ENCODE data around the gene MMAB.

Gene MMAB

DNA sequence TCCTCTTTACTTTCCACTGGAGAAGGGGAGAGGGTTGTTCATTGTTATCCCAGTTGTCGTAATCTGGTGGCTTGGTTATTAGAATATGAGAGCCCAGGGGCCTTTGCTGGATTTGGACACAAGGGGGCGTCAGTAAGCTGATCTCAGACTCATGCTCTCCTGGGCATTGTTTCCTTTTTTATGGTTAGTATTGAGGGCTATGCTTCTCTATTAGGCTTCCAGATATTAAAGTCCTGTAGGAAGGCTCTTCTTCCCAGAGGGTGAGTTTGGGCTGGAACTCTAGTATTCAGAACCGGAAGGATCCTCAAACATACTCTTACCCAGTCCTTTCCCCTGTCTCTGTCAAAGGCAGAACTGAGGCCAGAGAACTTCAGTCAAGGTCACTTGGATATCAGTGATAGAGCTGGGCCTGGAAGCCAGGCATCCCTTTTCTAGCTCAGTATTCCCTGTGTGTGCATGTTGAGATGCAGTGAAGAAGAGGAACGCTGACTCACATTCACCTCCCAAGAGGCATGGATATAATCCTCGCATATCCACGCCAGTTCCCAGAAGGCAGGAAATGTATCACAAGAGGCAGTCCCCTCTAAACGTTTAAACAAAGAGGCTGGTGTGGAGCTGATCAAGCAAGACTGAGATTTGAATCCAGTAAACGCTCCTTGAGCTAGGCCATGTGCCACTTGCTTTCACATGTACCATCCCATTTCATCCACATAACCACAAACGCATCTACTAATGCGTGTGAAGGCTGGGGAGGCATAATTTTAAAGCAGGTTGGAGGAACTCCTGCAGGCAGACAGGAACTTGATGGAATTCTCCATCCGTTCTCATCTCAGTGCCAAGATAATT is 54.3 kb downstream of the MMAB start:
- in situ Hi-C loops (cut with MboI; ENCODE audit: low sequenced_read_pairs), result no loop called here

DNA sequence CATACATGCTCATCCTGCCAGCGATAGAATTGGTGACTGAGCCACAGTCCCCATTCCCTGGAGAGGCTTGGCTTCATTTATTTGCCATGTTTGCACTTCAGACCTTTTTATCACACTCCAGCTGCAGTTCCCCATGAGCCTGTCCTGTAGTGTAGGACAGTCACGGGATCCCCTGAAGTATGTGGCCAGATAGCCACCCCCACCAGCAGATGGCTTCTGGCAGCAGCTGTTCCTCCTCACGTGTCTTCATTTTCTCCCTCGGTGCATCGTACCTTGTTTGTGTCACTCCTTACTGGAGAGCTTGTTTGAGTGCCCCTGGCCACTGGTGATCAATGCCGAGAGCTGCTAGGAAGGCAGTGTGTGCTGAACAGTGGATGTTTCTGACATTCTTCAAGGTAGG is 55.7 kb downstream of the MMAB start:
- in situ Hi-C loops (cut with MboI; ENCODE audit: low sequenced_read_pairs), result no loop called here

- in situ Hi-C loops (cut with MboI; ENCODE audit: low sequenced_read_pairs), result no loop called here
These were observed 59.3 kb downstream of the MMAB start for GRCh38 chr12:109513977-109514376.

DNA sequence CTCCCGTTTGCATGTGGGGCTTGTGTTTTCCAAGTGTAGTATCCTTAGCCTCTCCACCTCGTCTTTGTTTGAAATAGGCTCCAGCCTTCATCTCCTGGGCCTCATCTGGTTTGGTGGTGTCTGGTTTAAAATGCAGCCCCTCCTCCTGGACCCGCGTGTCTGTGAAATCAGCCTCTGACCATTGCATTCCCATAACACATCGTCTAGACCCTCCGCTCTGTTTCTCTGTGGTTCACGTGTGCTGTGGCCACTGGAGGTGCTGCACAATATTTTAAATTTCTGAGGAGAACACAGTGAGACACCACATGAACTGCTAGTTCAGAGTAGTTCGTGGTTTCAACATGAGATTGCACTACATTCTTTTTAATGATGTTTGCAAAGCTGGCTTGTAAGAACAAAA is 60.3 kb downstream of the MMAB start:
- in situ Hi-C loops (cut with MboI; ENCODE audit: low sequenced_read_pairs), result no loop called here

DNA sequence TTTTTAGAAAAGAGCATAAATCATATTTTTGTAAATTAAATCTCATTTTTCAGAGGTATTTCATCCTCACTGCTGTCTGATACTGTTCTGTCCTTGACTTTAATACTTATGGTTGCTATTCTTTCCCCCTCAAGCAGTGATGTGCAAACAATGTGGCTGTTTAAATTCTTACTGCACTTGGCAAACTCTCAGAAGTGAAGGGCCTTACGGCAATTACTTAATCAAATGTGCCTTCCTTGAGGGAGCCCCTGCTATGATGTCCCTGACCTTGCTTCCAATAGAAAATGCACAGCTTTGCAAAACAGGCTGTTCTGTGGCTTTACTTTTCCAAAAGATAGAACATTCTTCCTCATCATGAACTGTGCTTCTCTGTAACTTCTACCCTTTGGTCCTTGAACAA is 60.7 kb downstream of the MMAB start:
- in situ Hi-C loops (cut with MboI; ENCODE audit: low sequenced_read_pairs), result no loop called here

DNA sequence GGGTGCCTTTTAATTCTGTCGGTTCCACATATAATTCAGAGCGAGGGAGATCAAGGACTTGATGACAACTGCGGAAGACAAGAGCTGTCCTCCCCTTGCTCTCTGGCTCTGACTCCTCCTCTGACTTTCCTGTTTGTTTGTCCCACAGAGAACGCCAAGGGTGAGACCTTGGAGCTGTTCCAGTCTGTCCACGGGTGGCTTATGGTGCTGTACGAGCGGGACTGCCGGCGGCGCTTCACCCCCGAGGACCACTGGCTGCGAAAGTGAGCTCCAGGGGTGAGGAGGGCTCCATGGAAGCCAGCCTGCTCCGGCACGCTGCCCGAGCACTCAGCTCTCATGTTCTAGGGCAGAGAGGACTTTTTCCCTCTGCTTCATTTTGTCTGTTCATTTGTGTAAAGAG is 63.1 kb downstream of the MMAB start:
- in situ Hi-C loops (cut with MboI; ENCODE audit: low sequenced_read_pairs), result no loop called here

DNA sequence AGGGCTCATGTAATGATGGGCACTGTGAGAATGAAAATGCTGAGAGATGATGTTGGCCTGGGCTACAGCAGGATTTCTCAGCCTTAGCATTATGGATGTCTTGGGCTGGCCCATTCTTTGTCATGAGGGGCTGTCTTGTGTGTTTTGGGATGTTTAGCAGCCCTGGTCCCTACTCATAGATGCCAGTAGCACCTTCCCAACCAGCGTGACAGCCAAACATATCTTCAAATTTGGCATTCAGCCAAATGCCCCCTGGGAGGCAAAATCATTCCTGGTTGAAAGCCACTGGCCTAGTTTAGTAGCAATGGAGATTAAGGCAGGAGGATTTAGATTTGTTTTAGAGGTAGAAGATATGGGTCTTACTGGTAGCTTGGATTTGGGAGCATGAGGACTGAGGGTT is 69.2 kb downstream of the MMAB start:
- in situ Hi-C loops (cut with MboI; ENCODE audit: low sequenced_read_pairs), result no loop called here

All from HL-60/S4 treated with phorbol 12-myristate 13-acetate at 8.2 ng/mL for 4 days and 3 days (cell line).